ENCODE results near the gene MYH15.

The MYH15 gene

DNA sequence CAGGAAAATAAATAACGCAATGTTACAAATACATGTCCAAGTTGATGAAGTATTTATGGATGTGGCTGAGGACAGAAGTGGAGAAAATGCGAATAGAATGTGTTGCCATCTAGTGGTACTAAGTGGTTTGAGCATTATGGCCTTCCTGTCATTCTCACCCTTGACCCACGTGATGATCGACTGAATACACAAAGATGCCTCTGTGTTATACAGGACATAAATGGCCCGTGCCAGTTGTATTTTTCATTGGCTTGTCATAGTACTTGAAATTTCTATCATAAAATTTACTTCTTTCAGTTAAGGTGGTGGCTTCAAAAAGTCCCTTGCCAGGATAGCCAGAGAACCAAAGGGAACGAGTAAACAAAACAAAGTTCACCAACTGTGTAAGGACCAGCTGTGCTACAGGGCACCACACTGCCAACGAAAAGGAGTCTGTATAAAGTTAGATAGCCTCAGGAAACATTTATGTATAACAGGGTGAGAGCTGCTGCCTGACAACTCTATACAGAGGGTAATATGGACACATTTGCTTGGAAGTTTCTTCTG, 103.7 kb downstream of the MYH15 start:
- H3K36me3 ChIP-seq (ENCODE audit: control insufficient read depth, insufficient read depth, low read length): no peaks in the 10 kb centered on the region
- no peaks in the 10 kb centered on the region for H3K27me3 ChIP-seq (ENCODE audit: control insufficient read depth, insufficient read depth, low read length)
- H3K9ac ChIP-seq (ENCODE audit: low read depth, low read length): no peak overlapping the region
- peaks cover 4% of the 10 kb centered on the region; the same call in 1 of the 2 replicates for H3K9me3 ChIP-seq (ENCODE audit: control insufficient read depth, insufficient read depth, low read length)
- peaks cover 7% of the 10 kb centered on the region; the same call in 1 of the 2 replicates for H3K4me1 ChIP-seq (ENCODE audit: control insufficient read depth, insufficient read depth, low read length)
- no peak overlapping the region for H3K27ac ChIP-seq (ENCODE audit: low read depth, low read length)
- H3K4me3 ChIP-seq (ENCODE audit: low read depth, low read length): no peak overlapping the region

DNA sequence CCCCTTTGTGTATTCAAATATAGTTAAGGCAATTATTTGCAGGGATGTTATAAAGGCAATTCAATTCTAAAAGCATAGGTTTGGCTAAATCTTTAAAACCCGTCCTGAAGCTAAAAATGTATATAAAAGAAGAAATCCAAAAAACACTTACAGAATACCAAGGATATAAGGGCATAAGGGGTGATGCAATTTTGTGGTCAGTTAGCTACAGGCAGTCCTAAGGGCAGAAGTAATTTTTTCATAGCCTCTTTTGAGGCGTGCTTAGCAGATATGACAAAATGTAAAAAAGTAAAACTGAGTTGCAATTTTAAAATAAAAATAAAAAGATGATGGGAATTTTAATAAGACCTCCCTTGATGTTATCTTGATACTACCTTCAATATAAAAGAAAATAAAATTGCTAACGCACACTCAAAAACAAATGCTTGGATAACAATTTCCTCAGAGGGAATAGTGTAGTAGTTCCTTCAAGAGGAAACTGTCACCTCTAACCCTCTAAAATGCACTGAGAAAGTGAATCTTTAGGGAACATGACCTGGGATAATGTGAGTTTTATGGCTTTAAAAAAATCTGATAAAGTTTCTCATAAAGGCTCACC, 104.2 kb downstream of the MYH15 start:
- Histone ChIP-seq H3K36me3 (ENCODE audit: control insufficient read depth, insufficient read depth, low read length) (no peaks in the 10 kb centered on the region), H3K27ac (ENCODE audit: low read depth, low read length) (no peak overlapping the region), H3K9ac (ENCODE audit: low read depth, low read length) (no peak overlapping the region), H3K9me3 (ENCODE audit: control insufficient read depth, insufficient read depth, low read length) (peaks cover 4% of the 10 kb centered on the region; the same call in 1 of the 2 replicates), H3K4me1 (ENCODE audit: control insufficient read depth, insufficient read depth, low read length) (peaks cover 7% of the 10 kb centered on the region; the same call in 1 of the 2 replicates), H3K4me3 (ENCODE audit: low read depth, low read length) (no peak overlapping the region), H3K27me3 (ENCODE audit: control insufficient read depth, insufficient read depth, low read length) (no peaks in the 10 kb centered on the region)

DNA sequence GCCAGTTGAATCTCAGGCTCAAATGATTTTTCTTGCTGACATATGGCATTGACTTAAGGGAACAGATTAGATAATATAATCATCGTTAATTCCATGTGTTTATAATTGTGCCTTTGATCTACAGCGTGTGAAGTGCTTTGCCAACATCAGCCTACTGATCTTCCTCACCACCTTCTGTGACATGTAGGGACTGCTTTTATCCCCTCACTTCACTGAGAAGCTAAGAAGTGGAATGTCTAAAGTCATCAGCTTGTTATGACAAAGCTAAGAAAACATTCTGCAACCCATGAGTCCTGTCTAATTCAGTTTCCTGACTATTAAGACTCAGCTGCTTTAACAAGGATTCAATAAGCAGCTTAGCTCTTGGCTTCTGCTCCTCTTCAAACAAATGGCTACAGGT, 106.0 kb downstream of the MYH15 start:
- Histone ChIP-seq H3K27ac (ENCODE audit: low read depth, low read length) (no peak overlapping the region), H3K9ac (ENCODE audit: low read depth, low read length) (no peak overlapping the region), H3K9me3 (ENCODE audit: control insufficient read depth, insufficient read depth, low read length) (no peaks in the 10 kb centered on the region)

DNA sequence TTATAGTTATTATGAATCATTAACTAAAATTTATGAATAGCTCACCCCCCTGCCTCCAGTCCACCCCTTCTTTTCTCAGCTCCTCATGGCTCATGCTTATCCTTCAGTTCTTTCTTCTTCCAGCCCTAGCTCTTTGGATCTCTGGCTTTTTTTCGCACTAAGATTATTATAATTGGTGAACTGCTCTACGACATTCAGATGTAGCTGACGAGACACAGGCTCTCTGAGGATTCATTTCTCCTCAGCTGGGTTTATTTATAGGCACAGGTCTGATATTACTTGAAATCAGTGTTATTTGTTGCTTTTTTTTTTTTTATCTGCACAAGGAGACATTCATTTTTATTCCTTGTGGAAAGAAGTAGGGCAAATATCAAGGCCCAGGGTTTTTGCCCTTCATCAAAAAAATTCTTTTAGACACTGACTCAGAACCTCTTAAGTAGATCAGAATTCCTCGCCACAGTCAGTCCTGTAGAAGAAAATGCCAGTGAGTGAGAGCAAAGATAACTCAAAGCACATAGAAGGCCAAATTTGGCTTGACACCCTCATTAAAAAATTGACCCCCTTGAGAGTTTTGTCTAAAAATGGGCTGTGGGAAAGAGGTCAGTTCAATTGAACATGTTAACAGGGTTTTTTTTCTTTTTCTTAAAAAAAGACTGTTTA, 106.6 kb downstream of the MYH15 start:
- H3K4me3 ChIP-seq (ENCODE audit: low read depth, low read length): no peak overlapping the region

More for the DNA sequence above, 106.0 kb downstream of the MYH15 start:
- Histone ChIP-seq H3K27me3 (ENCODE audit: control insufficient read depth, insufficient read depth, low read length) (no peaks in the 10 kb centered on the region), H3K4me1 (ENCODE audit: control insufficient read depth, insufficient read depth, low read length) (peaks cover 7% of the 10 kb centered on the region; the same call in 1 of the 2 replicates), H3K4me3 (ENCODE audit: low read depth, low read length) (no peak overlapping the region), H3K36me3 (ENCODE audit: control insufficient read depth, insufficient read depth, low read length) (no peaks in the 10 kb centered on the region)

DNA sequence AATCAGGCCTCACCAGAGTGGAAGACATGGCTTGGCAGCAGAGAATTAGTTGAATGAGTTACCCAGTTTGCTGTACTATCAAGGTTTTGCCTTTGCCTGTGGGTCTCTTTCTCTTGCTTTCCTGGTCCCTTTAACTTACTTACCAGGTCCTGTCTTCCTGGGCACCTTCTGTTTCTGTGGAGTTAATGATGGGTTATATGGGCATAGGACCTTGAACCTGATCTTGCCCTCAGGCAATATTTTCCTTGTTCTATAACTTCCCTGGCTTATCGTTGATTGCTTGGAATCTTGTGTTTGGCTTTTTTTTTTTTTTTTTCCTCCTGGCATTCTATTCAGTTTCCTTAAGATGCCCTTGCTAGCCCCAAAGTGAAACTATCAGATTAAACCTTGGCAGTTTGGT, 107.2 kb downstream of the MYH15 start:
- H3K4me3 ChIP-seq (ENCODE audit: low read depth, low read length): no peak overlapping the region
- no peak overlapping the region for H3K9ac ChIP-seq (ENCODE audit: low read depth, low read length)
- H3K9me3 ChIP-seq (ENCODE audit: control insufficient read depth, insufficient read depth, low read length): no peaks in the 10 kb centered on the region
- H3K4me1 ChIP-seq (ENCODE audit: control insufficient read depth, insufficient read depth, low read length): peaks cover 7% of the 10 kb centered on the region; the same call in 1 of the 2 replicates
- no peak overlapping the region for H3K27ac ChIP-seq (ENCODE audit: low read depth, low read length)
- H3K27me3 ChIP-seq (ENCODE audit: control insufficient read depth, insufficient read depth, low read length): no peaks in the 10 kb centered on the region
- no peaks in the 10 kb centered on the region for H3K36me3 ChIP-seq (ENCODE audit: control insufficient read depth, insufficient read depth, low read length)

More for the DNA sequence above, 106.6 kb downstream of the MYH15 start:
- Histone ChIP-seq H3K27ac (ENCODE audit: low read depth, low read length) (no peak overlapping the region), H3K9me3 (ENCODE audit: control insufficient read depth, insufficient read depth, low read length) (no peaks in the 10 kb centered on the region), H3K36me3 (ENCODE audit: control insufficient read depth, insufficient read depth, low read length) (no peaks in the 10 kb centered on the region), H3K9ac (ENCODE audit: low read depth, low read length) (no peak overlapping the region), H3K4me1 (ENCODE audit: control insufficient read depth, insufficient read depth, low read length) (peaks cover 7% of the 10 kb centered on the region; the same call in 1 of the 2 replicates), H3K27me3 (ENCODE audit: control insufficient read depth, insufficient read depth, low read length) (no peaks in the 10 kb centered on the region)

DNA sequence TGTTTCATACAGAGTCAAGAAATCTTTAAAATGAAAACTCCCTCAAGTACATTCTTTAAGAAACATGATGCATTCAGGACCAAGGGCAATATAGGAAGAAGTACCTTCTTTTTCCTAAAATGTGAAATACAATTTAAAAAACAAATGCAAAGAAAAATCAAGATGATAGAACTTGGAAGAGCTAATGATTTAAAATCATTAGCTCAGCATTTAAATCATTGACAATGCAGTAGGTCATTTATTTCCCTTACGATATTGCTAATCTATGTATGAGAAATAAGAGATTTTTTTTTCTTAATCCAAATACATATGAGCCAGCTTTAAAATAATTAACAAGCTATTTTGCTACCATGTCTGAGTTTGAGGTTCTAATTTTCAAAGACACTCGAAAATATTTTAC, 108.6 kb downstream of the MYH15 start:
- Histone ChIP-seq H3K4me1 (ENCODE audit: control insufficient read depth, insufficient read depth, low read length) (peaks cover under 1% of the 10 kb centered on the region; the same call in 1 of the 2 replicates), H3K36me3 (ENCODE audit: control insufficient read depth, insufficient read depth, low read length) (no peaks in the 10 kb centered on the region), H3K27ac (ENCODE audit: low read depth, low read length) (no peak overlapping the region), H3K4me3 (ENCODE audit: low read depth, low read length) (no peak overlapping the region), H3K9ac (ENCODE audit: low read depth, low read length) (no peak overlapping the region), H3K27me3 (ENCODE audit: control insufficient read depth, insufficient read depth, low read length) (no peaks in the 10 kb centered on the region), H3K9me3 (ENCODE audit: control insufficient read depth, insufficient read depth, low read length) (no peaks in the 10 kb centered on the region)

DNA sequence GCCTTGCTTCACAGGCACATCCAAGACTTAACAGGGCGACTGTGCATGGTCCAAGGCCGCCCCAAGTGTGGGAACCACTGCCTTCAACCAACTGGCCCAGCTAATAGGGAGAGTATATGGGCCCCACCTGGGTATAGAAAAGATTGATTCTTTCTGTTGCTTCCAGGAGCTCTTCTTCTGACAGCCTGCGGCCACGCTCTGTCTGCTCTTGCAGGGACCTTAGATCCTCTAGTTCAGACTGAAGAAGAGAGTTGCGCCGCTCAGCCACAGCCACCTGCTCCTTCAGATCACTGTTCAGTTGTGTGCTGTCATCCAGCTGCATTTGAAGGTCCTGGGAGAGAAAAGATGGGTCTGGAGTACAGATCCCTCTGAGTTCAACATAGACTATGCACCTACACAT, 111.9 kb downstream of the MYH15 start:
- Histone ChIP-seq H3K36me3 (ENCODE audit: control insufficient read depth, insufficient read depth, low read length) (no peaks in the 10 kb centered on the region), H3K9me3 (ENCODE audit: control insufficient read depth, insufficient read depth, low read length) (no peaks in the 10 kb centered on the region), H3K27ac (ENCODE audit: low read depth, low read length) (no peak overlapping the region), H3K4me1 (ENCODE audit: control insufficient read depth, insufficient read depth, low read length) (0 out of 2 replicates have a peak, but pooled peaks cover 7% of the 10 kb centered on the region), H3K4me3 (ENCODE audit: low read depth, low read length) (no peak overlapping the region), H3K9ac (ENCODE audit: low read depth, low read length) (no peak overlapping the region), H3K27me3 (ENCODE audit: control insufficient read depth, insufficient read depth, low read length) (no peaks in the 10 kb centered on the region)

DNA sequence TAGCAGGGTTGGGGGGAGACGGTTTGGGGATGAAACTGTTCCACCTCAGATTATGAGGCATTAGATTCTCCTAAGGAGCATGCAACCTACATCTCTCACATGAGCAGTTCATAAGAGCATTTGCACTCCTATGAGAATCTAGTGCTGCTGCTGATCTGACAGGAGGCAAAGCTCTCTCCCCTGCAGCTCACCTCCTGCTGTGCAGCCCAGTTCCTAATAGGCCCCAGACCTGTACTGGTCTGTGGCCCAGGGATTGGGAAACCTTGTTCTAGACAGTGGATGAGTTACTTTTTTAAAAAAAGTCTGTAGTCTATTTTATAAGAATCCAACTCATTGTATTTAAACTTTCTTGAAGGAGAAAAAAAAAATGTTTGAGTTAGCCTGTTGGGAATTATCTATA, 114.1 kb downstream of the MYH15 start:
- no peaks in the 10 kb centered on the region for H3K27me3 ChIP-seq (ENCODE audit: control insufficient read depth, insufficient read depth, low read length)

DNA sequence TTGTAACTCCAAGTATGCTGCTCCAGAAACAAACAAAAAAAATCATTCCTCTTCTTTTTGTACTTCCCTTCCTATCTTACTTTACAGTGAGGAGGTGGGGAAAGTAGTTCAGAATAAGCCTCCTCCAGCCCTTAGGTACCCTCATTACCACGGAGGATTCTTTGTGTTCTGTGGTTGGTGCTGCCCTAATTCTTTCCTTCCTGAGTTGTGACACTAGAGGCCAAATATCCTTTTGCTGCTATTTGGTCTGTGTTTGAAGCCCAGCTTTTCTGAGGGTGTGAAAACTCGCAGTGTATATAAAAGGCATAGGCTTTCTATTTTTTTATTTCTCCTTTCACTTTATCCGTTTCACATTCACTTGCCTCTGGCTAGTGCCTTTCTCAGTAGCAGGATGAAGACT, 115.8 kb downstream of the MYH15 start:
- Histone ChIP-seq H3K4me3 (ENCODE audit: low read depth, low read length) (no peak overlapping the region), H3K27ac (ENCODE audit: low read depth, low read length) (no peak overlapping the region)

More for the DNA sequence above, 114.1 kb downstream of the MYH15 start:
- Histone ChIP-seq H3K36me3 (ENCODE audit: control insufficient read depth, insufficient read depth, low read length) (no peaks in the 10 kb centered on the region), H3K9ac (ENCODE audit: low read depth, low read length) (no peak overlapping the region), H3K4me1 (ENCODE audit: control insufficient read depth, insufficient read depth, low read length) (peaks cover 14% of the 10 kb centered on the region; the same call in 1 of the 2 replicates), H3K27ac (ENCODE audit: low read depth, low read length) (no peak overlapping the region), H3K4me3 (ENCODE audit: low read depth, low read length) (no peak overlapping the region), H3K9me3 (ENCODE audit: control insufficient read depth, insufficient read depth, low read length) (no peaks in the 10 kb centered on the region)

DNA sequence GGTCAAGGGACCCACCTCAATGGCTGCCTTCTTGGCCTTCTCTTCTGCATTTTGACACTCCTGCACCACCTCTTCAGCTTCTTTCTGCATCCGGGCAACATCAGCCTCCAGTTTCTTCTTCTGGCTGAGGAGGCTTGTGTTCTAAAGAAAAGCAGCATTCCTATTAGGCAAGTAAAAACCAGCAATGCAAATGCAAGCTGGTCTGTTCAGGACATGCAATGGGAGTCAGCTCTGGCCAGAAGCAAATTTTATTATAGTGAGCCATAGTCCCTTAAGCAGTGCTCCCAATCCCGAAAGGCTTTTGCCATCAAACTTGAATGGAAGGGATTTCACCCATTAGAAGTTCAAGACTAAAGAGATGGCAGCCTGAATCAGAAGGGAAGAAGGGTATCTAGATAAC, 116.4 kb downstream of the MYH15 start:
- Histone ChIP-seq H3K4me1 (ENCODE audit: control insufficient read depth, insufficient read depth, low read length) (peaks cover 18% of the 10 kb centered on the region; the same call in 1 of the 2 replicates), H3K9ac (ENCODE audit: low read depth, low read length) (no peak overlapping the region), H3K4me3 (ENCODE audit: low read depth, low read length) (no peak overlapping the region), H3K36me3 (ENCODE audit: control insufficient read depth, insufficient read depth, low read length) (no peaks in the 10 kb centered on the region), H3K27me3 (ENCODE audit: control insufficient read depth, insufficient read depth, low read length) (no peaks in the 10 kb centered on the region), H3K27ac (ENCODE audit: low read depth, low read length) (no peak overlapping the region), H3K9me3 (ENCODE audit: control insufficient read depth, insufficient read depth, low read length) (no peaks in the 10 kb centered on the region)

More for the DNA sequence above, 115.8 kb downstream of the MYH15 start:
- no peak overlapping the region for H3K9ac ChIP-seq (ENCODE audit: low read depth, low read length)
- no peaks in the 10 kb centered on the region for H3K36me3 ChIP-seq (ENCODE audit: control insufficient read depth, insufficient read depth, low read length)
- H3K27me3 ChIP-seq (ENCODE audit: control insufficient read depth, insufficient read depth, low read length): no peaks in the 10 kb centered on the region
- H3K4me1 ChIP-seq (ENCODE audit: control insufficient read depth, insufficient read depth, low read length): peaks cover 15% of the 10 kb centered on the region; the same call in 1 of the 2 replicates
- no peaks in the 10 kb centered on the region for H3K9me3 ChIP-seq (ENCODE audit: control insufficient read depth, insufficient read depth, low read length)
